ENCODE data around the gene HDAC1.
"Not testable (repeated sequence)": the region's sequence is repeated elsewhere in the genome, so short reads cannot be mapped to it uniquely, and the experiment has no call there.

The HDAC1 gene

GRCh38 chr1:32350785-32351398 lies 59.0 kb downstream of the HDAC1 start:
- DNase-seq, result no peak

GRCh38 chr1:32351399-32352238 lies 59.7 kb downstream of the HDAC1 start:
- DNase-seq, result peak; percentile 91

GRCh38 chr1:32352239-32352745 lies 60.4 kb downstream of the HDAC1 start:
- DNase-seq, result no peak

GRCh38 chr1:32352831-32353383 lies 61.0 kb downstream of the HDAC1 start:
- DNase-seq, result no peak

GRCh38 chr1:32353431-32353830 lies 61.5 kb downstream of the HDAC1 start:
- no peak for DNase-seq

GRCh38 chr1:32353886-32354570 lies 62.1 kb downstream of the HDAC1 start:
- no peak for DNase-seq

GRCh38 chr1:32355778-32356177 lies 63.9 kb downstream of the HDAC1 start:
- DNase-seq, result not testable (repeated sequence)

GRCh38 chr1:32356478-32356877 lies 64.6 kb downstream of the HDAC1 start:
- DNase-seq, result no peak

- DNase-seq, result no peak
These were observed 65.7 kb downstream of the HDAC1 start for GRCh38 chr1:32357614-32358013.

GRCh38 chr1:32358435-32358834 lies 66.6 kb downstream of the HDAC1 start:
- DNase-seq, result no peak

- no peak for DNase-seq
These were observed 69.4 kb downstream of the HDAC1 start for GRCh38 chr1:32361308-32361673.

- DNase-seq, result peak; percentile 35
These were observed 70.0 kb downstream of the HDAC1 start for GRCh38 chr1:32361674-32362473.

GRCh38 chr1:32362474-32363313 lies 70.8 kb downstream of the HDAC1 start, which contains the start of the genes FAM229A and TSSK3:
Gene FAM229A, minus strand, starts transcription at chr1:32362485. Its CDS starts 394 bp downstream, at chr1:32362091.
Gene TSSK3, plus strand, starts transcription at chr1:32362539. Its CDS starts 163 bp downstream, at chr1:32362702.
- DNase-seq, result no peak

GRCh38 chr1:32363713-32364112 lies 71.8 kb downstream of the HDAC1 start:
- DNase-seq, result no peak

GRCh38 chr1:32364836-32365235 lies 73.0 kb downstream of the HDAC1 start:
- no peak for DNase-seq

- no peak for DNase-seq
These were observed 73.6 kb downstream of the HDAC1 start for GRCh38 chr1:32365445-32365844.

- no peak for DNase-seq
These were observed 76.2 kb downstream of the HDAC1 start for GRCh38 chr1:32367912-32368635.

- DNase-seq, result no peak
These were observed 80.4 kb downstream of the HDAC1 start for GRCh38 chr1:32372149-32372756.

GRCh38 chr1:32373996-32374592 lies 82.2 kb downstream of the HDAC1 start:
- no peak for DNase-seq

GRCh38 chr1:32376199-32376598 lies 84.3 kb downstream of the HDAC1 start:
- no peak for DNase-seq
